Embryonic facial prominence (tissue), 1 donor: ENCODE results near the gene FAM219B.

Experiments
- DNase-seq: peaks from one replicate; pipeline ENCODE4 v3.0.0-alpha.2; 2016; ENCODE audit errors: extremely low spot score

The FAM219B gene

GRCh38 chr15:74873036-74873755, 33.5 kb downstream of the FAM219B start, which contains the start of gene SCAMP2:
SCAMP2 (minus strand) TSS chr15:74873365; CDS start chr15:74873255, 110 bp downstream.
- DNase-seq, result peak; percentile 92

GRCh38 chr15:74872702-74873035, 34.0 kb downstream of the FAM219B start:
- DNase-seq, result no peak

- no peak for DNase-seq
These were observed 36.0 kb downstream of the FAM219B start for GRCh38 chr15:74870436-74871215.

- DNase-seq, result no peak
These were observed 36.8 kb downstream of the FAM219B start for GRCh38 chr15:74869726-74870407.

GRCh38 chr15:74869372-74869725, 37.3 kb downstream of the FAM219B start:
- no peak for DNase-seq

- DNase-seq, result no peak
These were observed 38.6 kb downstream of the FAM219B start for GRCh38 chr15:74868059-74868458.

- DNase-seq, result no peak
These were observed 39.1 kb downstream of the FAM219B start for GRCh38 chr15:74867466-74868038.

- DNase-seq, result no peak
These were observed 40.6 kb downstream of the FAM219B start for GRCh38 chr15:74866090-74866489.

- no peak for DNase-seq
These were observed 41.3 kb downstream of the FAM219B start for GRCh38 chr15:74865316-74865715.

GRCh38 chr15:74864296-74864695, 42.4 kb downstream of the FAM219B start:
- no peak for DNase-seq

- DNase-seq, result no peak
These were observed 43.2 kb downstream of the FAM219B start for GRCh38 chr15:74863239-74864056.

GRCh38 chr15:74858369-74858740, 48.3 kb downstream of the FAM219B start:
- no peak for DNase-seq

- no peak for DNase-seq
These were observed 48.8 kb downstream of the FAM219B start for GRCh38 chr15:74857671-74858368.

- DNase-seq, result no peak
These were observed 49.5 kb downstream of the FAM219B start for GRCh38 chr15:74857082-74857655.

- no peak for DNase-seq
These were observed 50.1 kb downstream of the FAM219B start for GRCh38 chr15:74856537-74856936.

- no peak for DNase-seq
These were observed 50.8 kb downstream of the FAM219B start for GRCh38 chr15:74855857-74856256.

GRCh38 chr15:74854453-74855022, 52.1 kb downstream of the FAM219B start:
- DNase-seq, result no peak

- DNase-seq, result no peak
These were observed 54.7 kb downstream of the FAM219B start for GRCh38 chr15:74851960-74852359.

GRCh38 chr15:74850393-74850792, 56.3 kb downstream of the FAM219B start:
- DNase-seq, result no peak
